Upper lobe of right lung (tissue), 1 donor: Measurements from ENCODE around the gene CAT. TPM values are rescaled to one million over a fixed set of nuclear protein-coding genes. Genes with fewer than 3 reads are reported as not detected.

ENCODE experiments used
- ATAC-seq: fragments of 200-7000 bp; cut with Tn5 transposase; one replicate; pipeline ENCODE4 v1.9.1; 2020; ENCODE audit warnings: mild to moderate bottlenecking, moderate library complexity
- DNase-seq: peaks from one replicate; pipeline ENCODE4 v3.0.0-alpha.2; 2020
- H3K27ac ChIP-seq: fragments of 200-600 bp; one replicate; pipeline ENCODE4 v1.8.0; 2022
- H3K27me3 ChIP-seq: fragments of 200-600 bp; one replicate; pipeline ENCODE4 v1.8.0; 2022; ENCODE audit warnings: mild to moderate bottlenecking
- H3K36me3 ChIP-seq: fragments of 200-600 bp; one replicate; pipeline ENCODE4 v1.8.0; 2022
- H3K4me1 ChIP-seq: fragments of 200-600 bp; one replicate; pipeline ENCODE4 v1.8.0; 2022
- H3K4me3 ChIP-seq: fragments of 200-600 bp; one replicate; pipeline ENCODE4 v1.8.0; 2022; ENCODE audit warnings: mild to moderate bottlenecking
- H3K9me3 ChIP-seq: fragments of 200-600 bp; one replicate; pipeline ENCODE4 v1.8.0; 2022
- CTCF ChIP-seq: fragments of 200-600 bp; IDR thresholded peaks from one replicate; pipeline ENCODE4 v1.8.0; 2022; ENCODE audit warnings: antibody characterized with exemption
- intact Hi-C: fragments of 100-400 bp; cut with DNase I; formaldehyde crosslinking; loops from one replicate; pipeline ENCODE4 v1.11.0; 2022
- total RNA-seq: library from RNA; stranded (reverse); fragmentation: NEBNext Ultra II Directional; extraction: Animal tissue kit (Norgen Biotek cat#: 25700); gene quantifications from one replicate; pipeline ENCODE4 v1.2.1, GENCODE V29; 2021
- donor health status: DM: no; HTN: yes; CAD: no; lungs with severe emphysema.

CAT gene
- total RNA-seq, 1 donor from 2014 or later, result 213 TPM

DNA sequence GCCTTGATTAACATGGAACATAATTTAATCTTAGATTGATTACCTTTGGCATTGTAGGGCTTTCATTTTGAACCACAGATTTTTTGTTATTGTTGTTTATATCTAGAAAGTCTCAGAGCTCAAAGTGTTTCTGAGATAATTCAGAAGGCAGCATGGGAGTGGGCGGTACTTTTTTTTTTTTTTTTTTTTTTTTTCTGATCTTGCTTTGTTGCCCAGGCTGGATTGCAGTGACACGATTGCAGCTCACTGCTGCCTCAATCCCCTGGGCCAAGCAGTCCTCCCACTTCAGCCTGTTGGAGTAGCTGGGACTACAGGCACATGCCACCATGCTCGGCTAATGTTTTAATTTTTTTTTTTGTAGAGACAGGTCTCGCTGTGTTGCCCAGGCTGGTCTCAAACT, 21.5 kb downstream of the CAT start:
- Histone ChIP-seq H3K27ac (no peak overlapping the region), H3K4me1 (no peaks in the 10 kb centered on the region), H3K27me3 (no peaks in the 10 kb centered on the region), H3K4me3 (no peak overlapping the region), H3K9me3 (no peaks in the 10 kb centered on the region), H3K36me3 (peaks cover 98% of the 10 kb centered on the region)
- ATAC-seq (no peak), DNase-seq (no peak)
- intact Hi-C loops, result no loop called here
- no peak for TF ChIP-seq CTCF

GRCh38 chr11:34461215-34461614, 22.5 kb downstream of the CAT start:
- H3K4me1 ChIP-seq, result no peaks in the 10 kb centered on the region
- DNase-seq (no peak), ATAC-seq (no peak)
- H3K4me3 ChIP-seq, result no peak overlapping the region
- TF ChIP-seq CTCF, result no peak
- no peak overlapping the region for H3K27ac ChIP-seq
- intact Hi-C loops, result no loop called here
- peaks cover 98% of the 10 kb centered on the region for H3K36me3 ChIP-seq
- H3K27me3 ChIP-seq, result no peaks in the 10 kb centered on the region
- no peaks in the 10 kb centered on the region for H3K9me3 ChIP-seq

DNA sequence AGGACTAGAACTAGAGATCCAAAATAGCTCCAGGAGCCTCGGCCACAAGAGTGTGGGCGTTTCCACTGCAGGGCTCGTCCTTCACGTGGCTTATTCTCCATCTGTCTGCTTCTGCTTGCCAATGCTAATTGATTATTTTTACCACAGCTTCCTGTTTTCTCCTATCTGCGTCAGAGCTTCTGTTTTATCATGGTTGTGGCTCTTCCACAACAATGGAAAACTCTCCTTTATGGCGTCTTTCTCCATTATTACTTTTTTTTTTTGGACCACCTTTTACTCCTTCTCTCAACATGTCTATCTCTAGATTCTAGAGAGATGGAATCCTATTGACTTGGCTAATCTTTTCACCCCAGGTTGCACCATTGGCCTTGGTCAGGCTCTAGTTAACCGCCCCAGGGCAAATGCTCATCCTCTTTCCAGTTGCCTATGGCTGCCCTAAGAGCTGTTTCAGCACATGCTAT, 25.9 kb downstream of the CAT start:
- ATAC-seq, result peak; percentile 77
- intact Hi-C loops, result no loop called here
- DNase-seq, result no peak

DNA sequence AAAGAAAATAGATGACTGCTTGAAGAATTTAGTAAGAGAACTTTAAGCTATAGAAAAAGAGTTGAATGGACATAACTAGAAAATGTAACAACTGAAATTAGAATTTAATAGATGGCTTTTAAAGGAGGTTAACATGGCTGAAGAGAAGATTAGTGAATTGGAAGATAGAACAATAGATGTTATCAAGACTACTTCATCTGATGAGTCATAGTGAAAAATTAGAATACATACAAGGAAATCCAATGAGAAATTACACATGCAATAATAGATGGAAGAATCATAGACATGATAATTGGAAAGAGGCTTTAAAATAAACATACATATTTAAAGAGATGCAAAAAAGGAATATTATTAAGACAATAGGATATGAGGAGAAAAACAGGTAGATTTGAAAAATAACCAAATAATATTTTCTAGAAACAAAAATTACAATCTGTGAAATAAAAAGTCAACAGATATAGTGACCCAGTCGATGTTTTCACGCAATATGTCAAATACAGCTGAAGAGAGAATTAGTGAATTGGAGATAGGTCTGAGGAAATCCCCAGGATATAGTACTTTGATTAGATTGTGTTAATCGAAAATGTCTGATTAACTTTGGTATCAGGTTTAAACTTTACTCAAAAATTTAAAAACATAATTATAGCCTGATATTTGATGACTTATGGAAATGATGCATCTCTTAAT, 28.2 kb downstream of the CAT start:
- TF ChIP-seq CTCF, result no peak
- DNase-seq (no peak), ATAC-seq (no peak)
- no peaks in the 10 kb centered on the region for H3K27me3 ChIP-seq
- peaks cover 93% of the 10 kb centered on the region for H3K36me3 ChIP-seq
- H3K27ac ChIP-seq, result no peak overlapping the region
- intact Hi-C loops, result no loop called here
- no peaks in the 10 kb centered on the region for H3K4me1 ChIP-seq
- H3K4me3 ChIP-seq, result no peak overlapping the region
- H3K9me3 ChIP-seq, result peaks cover 5% of the 10 kb centered on the region

More for the DNA sequence above, 25.9 kb downstream of the CAT start:
- H3K4me3 ChIP-seq, result no peak overlapping the region
- H3K4me1 ChIP-seq, result no peaks in the 10 kb centered on the region
- H3K27me3 ChIP-seq, result no peaks in the 10 kb centered on the region
- no peak for TF ChIP-seq CTCF
- H3K27ac ChIP-seq, result no peak overlapping the region
- peaks cover 91% of the 10 kb centered on the region for H3K36me3 ChIP-seq
- H3K9me3 ChIP-seq, result peaks cover 5% of the 10 kb centered on the region

DNA sequence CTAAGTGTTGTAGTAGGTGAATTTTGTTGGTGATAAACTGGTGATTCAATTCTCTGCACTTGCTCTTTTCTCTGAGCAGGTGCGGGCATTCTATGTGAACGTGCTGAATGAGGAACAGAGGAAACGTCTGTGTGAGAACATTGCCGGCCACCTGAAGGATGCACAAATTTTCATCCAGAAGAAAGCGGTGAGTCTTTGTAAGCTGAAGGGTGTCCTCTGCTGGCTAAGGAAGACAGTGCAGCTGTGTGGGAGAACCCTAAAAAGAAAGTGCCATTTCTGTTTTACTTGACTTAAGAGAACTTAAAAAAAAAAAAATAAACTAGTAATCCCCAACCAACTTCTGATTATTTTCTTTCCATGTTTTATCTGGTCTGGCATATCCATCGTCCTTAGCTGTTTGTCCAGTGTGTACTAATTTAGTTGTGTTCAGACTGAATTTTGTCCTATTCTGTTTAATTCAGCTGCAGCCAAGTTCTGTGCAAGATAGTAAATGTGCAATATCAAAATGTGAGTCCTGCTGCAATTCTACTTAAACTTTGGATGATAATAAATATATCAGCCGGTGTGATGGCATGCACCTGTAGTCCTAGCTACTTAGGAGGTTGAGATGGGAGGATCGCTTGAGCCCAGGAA, 29.6 kb downstream of the CAT start:
- no peak for DNase-seq
- ATAC-seq, result peak; percentile 82
- peaks cover 93% of the 10 kb centered on the region for H3K36me3 ChIP-seq

More for the DNA sequence above, 29.6 kb downstream of the CAT start:
- no peaks in the 10 kb centered on the region for H3K4me1 ChIP-seq
- H3K27ac ChIP-seq, result no peak overlapping the region
- no peak overlapping the region for H3K4me3 ChIP-seq
- TF ChIP-seq CTCF, result peak; percentile 64
- H3K9me3 ChIP-seq, result peaks cover 5% of the 10 kb centered on the region
- intact Hi-C loops, result no loop called here
- H3K27me3 ChIP-seq, result no peaks in the 10 kb centered on the region
